Fibroblast of lung (primary cell): ENCODE measurements around the gene LRRC8C.

Source experiments
- EZH2 ChIP-seq: IDR thresholded peaks from 2 replicates; pipeline ENCODE4 v1.5.1; 2012; ENCODE audit warnings: low read length, control low read depth, mild to moderate bottlenecking; ENCODE audit errors: missing control alignments
- TF ChIP-seq, protein P1 (sequence below), 2 donors: IDR thresholded peaks in 1 of 2; conservative IDR thresholded peaks in 1 of 2; 1 replicate in 1 of 2; 2 replicates in 1 of 2; pipeline ENCODE4 v1.5.1; 2011 to 2012; ENCODE audit warnings: low read length in 2 of 2, control low read depth in 1 of 2, inconsistent platforms in 1 of 2, low read depth in 1 of 2, mild to moderate bottlenecking in 1 of 2

DNA sequence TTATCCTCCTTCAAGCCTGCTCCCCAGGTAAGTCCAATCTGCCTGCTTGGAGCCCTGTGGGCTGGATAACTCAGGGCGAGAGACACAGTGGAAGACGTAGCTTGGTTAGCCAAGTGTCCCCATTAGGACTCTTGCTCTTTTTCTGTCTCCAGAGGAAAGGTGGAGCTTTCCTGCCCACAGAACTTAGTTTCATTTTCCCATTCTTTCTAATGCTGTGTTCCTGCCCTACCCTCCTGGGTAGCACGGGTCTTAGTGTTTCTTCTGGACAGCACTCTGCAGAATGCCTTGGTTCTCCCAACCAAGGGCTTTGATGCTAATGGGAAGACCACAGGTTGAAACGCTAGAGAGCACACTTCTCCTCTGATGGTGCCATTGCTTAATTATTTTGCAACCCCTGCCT lies 95.5 kb downstream of the LRRC8C start:
- TF ChIP-seq, protein P1, sequence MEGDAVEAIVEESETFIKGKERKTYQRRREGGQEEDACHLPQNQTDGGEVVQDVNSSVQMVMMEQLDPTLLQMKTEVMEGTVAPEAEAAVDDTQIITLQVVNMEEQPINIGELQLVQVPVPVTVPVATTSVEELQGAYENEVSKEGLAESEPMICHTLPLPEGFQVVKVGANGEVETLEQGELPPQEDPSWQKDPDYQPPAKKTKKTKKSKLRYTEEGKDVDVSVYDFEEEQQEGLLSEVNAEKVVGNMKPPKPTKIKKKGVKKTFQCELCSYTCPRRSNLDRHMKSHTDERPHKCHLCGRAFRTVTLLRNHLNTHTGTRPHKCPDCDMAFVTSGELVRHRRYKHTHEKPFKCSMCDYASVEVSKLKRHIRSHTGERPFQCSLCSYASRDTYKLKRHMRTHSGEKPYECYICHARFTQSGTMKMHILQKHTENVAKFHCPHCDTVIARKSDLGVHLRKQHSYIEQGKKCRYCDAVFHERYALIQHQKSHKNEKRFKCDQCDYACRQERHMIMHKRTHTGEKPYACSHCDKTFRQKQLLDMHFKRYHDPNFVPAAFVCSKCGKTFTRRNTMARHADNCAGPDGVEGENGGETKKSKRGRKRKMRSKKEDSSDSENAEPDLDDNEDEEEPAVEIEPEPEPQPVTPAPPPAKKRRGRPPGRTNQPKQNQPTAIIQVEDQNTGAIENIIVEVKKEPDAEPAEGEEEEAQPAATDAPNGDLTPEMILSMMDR (conservative IDR thresholded peaks at IDR 0.05 in 1 of 2, IDR thresholded peaks at IDR 0.05 in 1 of 2; ENCODE audit: low read depth in 1 of 2, low read length in 2 of 2): no peak
- no peak for TF ChIP-seq EZH2
